Forelimb muscle (tissue), 1 donor: ENCODE results near the gene SPNS1. TPM values are rescaled to one million over a fixed set of nuclear protein-coding genes. Genes with fewer than 3 reads are reported as not detected.
"Not testable (repeated sequence)": the region's sequence is repeated elsewhere in the genome, so short reads cannot be mapped to it uniquely, and the experiment has no call there.

ENCODE experiments used
- DNase-seq: peaks from one replicate; pipeline ENCODE4 v3.0.0-alpha.2; 2013; ENCODE audit warnings: low read depth
- polyA plus RNA-seq: library from polyadenylated mRNA; unstranded; fragments of 120-200 nt; gene quantifications from one replicate; pipeline ENCODE4 v1.2.1, GENCODE V29; 2013; ENCODE audit not compliant: insufficient read length

SPNS1 gene
- polyA plus RNA-seq, 1 donor, result 23.8 TPM

DNA sequence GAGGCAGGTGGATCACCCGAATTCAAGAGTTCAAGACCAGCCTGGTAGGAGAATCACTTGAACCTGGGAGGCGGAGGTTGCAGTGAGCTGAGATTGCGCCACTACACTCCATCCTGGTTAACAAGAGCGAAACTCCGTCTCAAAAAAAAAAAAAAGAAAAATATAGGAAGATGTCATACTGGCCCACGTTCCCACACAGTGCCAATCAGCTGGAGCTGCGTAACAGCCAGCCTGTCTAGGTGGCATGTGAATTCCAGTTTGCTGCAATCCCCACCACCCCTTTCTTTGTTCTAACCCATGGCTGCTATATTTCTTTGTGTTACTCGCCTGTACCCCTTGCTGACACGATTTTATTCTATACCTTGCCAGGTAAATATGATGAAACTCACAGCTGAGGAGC lies 16.4 kb upstream of the SPNS1 start:
- DNase-seq, result no peak

DNA sequence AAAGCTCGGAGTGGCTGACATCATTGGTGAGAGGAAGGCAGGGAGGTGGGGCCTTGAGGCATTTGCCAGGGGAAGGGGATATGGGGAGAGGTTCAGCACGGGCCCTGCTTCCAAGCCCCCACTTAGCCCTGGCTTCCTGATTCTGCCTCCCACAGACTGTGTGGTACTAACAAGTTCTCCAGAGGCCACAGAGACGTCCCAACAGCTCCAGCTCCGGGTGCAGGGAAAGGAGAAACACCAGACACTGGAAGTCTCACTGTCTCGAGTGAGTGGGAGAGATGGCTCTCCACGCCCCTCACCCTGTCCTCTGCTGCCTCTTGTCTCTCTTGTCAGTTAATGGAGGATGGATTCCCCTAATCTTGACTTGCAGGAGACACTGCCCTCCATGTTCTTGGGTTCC lies 15.7 kb upstream of the SPNS1 start:
- no peak for DNase-seq

DNA sequence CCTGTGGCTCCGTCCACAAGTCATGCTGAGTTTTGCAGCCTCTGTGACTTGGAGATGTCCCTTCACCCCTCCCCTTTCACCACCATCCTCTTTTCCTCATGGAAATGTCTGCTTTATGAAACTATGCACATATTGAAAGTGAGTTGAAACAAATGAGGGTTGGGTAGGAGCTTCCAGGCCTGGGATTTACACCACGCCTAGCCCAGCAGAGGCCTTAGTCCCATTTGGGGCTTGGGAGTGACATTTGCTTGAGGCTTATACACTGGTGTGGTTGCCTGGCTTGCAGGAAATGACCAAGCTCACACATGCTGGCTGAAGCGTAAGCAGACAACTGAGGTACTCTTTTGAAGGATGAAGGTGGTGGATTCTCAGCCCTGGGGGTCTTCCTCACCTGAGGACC lies 10.5 kb upstream of the SPNS1 start:
- no peak for DNase-seq

DNA sequence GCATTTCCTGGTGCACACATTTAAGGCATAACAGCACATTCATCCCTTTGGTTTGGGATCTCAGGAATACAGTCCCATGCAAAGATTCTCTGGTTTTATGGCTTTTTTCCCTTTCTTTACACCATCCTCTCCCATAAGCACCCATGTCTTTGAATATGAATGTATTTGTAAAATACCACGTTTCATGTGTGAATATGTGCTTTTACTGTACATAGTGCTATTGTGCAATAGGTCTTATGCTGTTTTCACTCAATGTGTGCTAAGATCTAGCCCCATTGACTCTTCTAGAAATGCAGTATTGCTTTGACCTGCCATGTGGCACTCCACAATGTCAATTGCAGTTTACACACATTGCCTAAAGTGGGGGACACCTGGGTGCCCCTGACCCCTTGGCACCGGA lies 10.1 kb upstream of the SPNS1 start:
- no peak for DNase-seq

DNA sequence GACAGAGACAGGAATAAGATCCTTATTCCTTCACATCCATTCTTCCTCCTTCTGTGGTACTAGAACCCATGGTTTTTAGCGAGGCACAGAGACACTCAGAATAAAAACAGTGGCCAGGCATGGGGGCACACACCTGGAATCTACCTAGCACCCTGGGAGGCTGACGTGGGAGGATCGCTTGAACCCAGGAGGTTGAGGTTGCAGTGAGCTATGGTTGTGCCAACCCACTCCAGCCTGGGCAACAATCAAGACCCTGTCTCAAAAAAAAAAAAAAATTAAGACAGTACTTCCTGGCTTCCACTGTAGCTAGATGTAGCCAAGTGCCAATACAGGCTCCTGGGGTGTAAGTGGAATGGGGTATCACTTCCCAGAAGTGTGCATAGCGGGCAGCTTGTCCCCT lies 7.4 kb upstream of the SPNS1 start:
- DNase-seq, result no peak

- DNase-seq, result not testable (repeated sequence)
These were observed 4.9 kb upstream of the SPNS1 start for GRCh38 chr16:28969696-28970095.

- DNase-seq, result peak; percentile 4
These were observed 556 bp upstream of the SPNS1 start for GRCh38 chr16:28974007-28974436.

GRCh38 chr16:28975158-28975599 lies 601 bp downstream of the SPNS1 start:
- no peak for DNase-seq

DNA sequence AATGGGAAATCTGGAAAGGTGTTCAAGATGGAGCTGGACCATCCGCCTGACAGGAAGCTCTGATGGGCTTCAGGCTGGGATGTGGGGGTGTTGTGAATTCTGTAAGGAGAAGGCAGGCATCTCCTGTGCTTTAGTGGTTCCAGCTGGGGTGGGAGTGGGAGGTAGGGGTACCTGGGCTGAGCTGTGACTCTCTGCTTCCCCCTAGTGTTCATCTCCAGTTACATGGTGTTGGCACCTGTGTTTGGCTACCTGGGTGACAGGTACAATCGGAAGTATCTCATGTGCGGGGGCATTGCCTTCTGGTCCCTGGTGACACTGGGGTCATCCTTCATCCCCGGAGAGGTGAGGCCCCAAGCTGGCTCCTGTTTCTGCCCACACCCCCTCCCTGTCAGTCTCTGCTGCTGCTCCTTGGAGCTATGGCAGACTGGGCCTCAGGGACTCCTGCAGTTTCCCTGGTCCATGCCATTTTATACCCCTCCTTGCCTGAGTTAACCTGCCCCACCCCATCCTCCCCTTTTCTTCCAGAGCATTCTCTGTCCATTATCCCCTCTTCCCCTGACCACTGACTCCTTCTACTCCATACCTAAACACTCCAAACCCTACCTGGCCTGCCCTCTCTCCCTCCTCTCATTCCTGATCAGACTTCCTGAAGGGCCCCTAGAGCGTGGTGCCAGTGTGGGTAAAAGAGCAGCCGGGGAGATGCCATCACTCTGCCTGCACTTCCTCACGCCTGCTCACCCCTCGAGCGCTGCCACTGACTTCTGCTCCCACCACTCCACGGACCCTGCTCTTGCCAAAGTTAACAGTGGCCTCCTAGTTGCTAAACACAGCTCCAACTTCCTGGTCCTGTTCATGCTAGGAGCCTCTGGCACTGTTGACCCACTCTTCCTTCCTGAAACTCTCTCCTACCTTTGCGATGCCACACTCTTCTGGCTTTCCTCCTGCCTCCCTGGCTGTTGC lies 3.4 kb downstream of the SPNS1 start:
- no peak for DNase-seq

GRCh38 chr16:28980330-28980729 lies 5.8 kb downstream of the SPNS1 start:
- not testable (repeated sequence) for DNase-seq

DNA sequence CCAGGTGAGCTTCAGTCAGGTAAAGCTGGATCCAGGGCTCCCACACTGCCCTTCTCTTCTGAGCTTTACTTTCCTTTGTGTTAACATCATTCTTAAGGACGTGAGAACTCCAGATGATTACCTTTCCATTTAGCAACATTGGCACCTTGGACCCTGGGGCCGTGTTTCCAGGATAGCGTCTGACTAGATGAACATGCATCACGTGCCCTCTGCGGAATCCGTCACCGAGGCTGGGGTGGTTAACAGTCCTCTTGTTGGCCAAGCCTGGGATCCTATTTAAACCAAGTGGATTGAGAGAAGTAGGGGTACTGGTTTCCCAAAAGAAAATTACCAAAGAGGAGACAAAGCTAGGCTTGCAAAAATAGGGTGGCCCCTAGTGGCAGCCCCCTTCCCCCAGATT lies 6.4 kb downstream of the SPNS1 start:
- DNase-seq, result no peak

- no peak for DNase-seq
These were observed 6.9 kb downstream of the SPNS1 start for GRCh38 chr16:28981517-28981916.

DNA sequence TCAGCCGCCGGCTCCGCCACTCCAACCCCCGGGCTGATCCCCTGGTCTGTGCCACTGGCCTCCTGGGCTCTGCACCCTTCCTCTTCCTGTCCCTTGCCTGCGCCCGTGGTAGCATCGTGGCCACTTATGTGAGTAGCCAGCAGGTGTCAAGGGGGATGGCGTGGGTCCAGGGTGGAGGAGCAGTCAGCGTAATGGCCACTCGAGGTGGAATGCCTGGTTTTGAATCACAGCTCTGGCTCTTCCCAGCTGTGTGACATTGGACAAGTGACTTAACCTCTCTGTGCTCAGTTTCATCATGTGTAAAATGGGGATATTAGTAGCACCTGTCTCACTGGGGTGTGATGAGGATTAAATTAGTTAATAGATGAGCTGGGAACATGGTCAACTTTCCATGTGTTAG lies 7.8 kb downstream of the SPNS1 start:
- no peak for DNase-seq

GRCh38 chr16:28982949-28983348 lies 8.4 kb downstream of the SPNS1 start:
- no peak for DNase-seq

- no peak for DNase-seq
These were observed 9.1 kb downstream of the SPNS1 start for GRCh38 chr16:28983644-28984043.

GRCh38 chr16:28984091-28984490 lies 9.5 kb downstream of the SPNS1 start:
- DNase-seq, result no peak

DNA sequence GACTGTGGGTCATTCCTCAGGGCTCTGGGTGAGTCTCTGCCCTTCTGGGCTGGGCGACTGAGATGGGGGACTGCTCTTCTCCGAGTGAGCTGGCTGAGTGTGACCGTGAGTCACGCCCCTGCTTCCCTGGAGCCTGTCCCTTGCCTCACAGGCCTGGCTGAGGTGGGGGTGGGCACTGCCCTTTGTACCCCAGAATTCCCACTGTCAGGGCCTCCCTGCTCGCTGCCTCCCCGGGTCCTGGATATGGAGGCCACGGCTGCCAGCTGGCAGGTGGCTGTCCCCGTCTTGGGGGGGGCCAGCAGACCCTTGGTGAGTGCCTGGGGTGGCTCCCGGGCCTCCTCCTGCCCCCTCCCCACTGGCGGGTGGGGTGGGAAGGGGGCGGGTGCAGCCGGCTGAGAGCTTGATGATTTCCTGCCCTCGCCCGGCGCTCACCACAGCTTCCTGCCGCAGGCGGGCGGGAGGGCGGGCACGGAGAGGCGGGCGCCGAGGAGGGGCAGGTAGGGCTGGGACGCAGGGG lies 10.1 kb downstream of the SPNS1 start, which contains the start of gene LAT:
Gene LAT (plus strand): TSS at position 434 of the 517 bp plus-strand sequence. CDS start 366 bp downstream, outside the sequence.
- no peak for DNase-seq

GRCh38 chr16:28985211-28986041 lies 10.8 kb downstream of the SPNS1 start:
- no peak for DNase-seq

- DNase-seq, result no peak
These were observed 11.5 kb downstream of the SPNS1 start for GRCh38 chr16:28986046-28986445.

- no peak for DNase-seq
These were observed 11.9 kb downstream of the SPNS1 start for GRCh38 chr16:28986492-28986891.

- no peak for DNase-seq
These were observed 12.7 kb downstream of the SPNS1 start for GRCh38 chr16:28987170-28987853.

DNA sequence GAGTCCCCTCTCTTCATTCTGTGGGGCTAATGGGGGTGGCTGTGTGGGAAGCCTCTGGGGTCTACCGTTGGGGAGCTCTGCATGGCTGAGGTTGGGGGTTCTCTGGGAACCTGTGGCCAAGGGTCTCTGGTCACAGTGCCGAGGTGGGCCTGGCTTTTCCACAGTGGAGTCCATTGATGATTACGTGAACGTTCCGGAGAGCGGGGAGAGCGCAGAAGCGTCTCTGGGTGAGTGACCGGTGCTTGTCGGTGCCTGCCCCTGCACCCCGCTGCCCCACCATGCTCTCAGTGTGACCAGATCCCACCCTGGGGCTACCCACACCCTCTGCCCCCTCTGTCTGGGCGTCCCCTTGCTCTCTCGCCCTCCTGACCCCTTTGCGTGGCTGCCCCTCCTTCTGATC lies 14.8 kb downstream of the SPNS1 start:
- DNase-seq, result no peak
